PFSK-1 (cell line): ENCODE results near the gene CEP350.

Experiments used
- FOXP2 ChIP-seq: optimal IDR thresholded peaks from 2 replicates; pipeline ENCODE3; 2011; ENCODE audit warnings: borderline replicate concordance, control low read depth, inconsistent platforms; ENCODE audit not compliant: insufficient read depth; ENCODE audit errors: extremely low read length, extremely low read depth
- POLR2AphosphoS5 ChIP-seq: IDR thresholded peaks from 2 replicates; pipeline ENCODE4 v1.6.1; 2012; ENCODE audit warnings: low read depth, mild to moderate bottlenecking, control low read depth, low read length, moderate library complexity
- REST ChIP-seq, 2 experiments: IDR thresholded peaks; 2 replicates each; pipeline versions ENCODE4 v1.6.1 to v1.8.0; 2011 to 2012; ENCODE audit warnings: low read depth in 2 of 2, low read length in 2 of 2, control low read depth in 1 of 2, inconsistent platforms in 1 of 2, mild to moderate bottlenecking in 1 of 2, moderate library complexity in 1 of 2; ENCODE audit not compliant: insufficient read depth in 1 of 2
- SIN3A ChIP-seq: IDR thresholded peaks from 2 replicates; pipeline ENCODE4 v1.6.1; 2012; ENCODE audit warnings: mild to moderate bottlenecking, low read length, moderate library complexity, borderline replicate concordance; ENCODE audit not compliant: insufficient read depth
- TAF1 ChIP-seq: IDR thresholded peaks from 2 replicates; pipeline ENCODE4 v1.6.1; 2012; ENCODE audit warnings: low read length, control low read depth, borderline replicate concordance; ENCODE audit not compliant: insufficient read depth

CEP350 gene

GRCh38 chr1:180143359-180143758, 188.7 kb downstream of the CEP350 start:
- TF ChIP-seq REST (IDR thresholded peaks at IDR 0.05; ENCODE audit: insufficient read depth in 1 of 2, low read depth in 2 of 2, low read length in 2 of 2): no peak
- no peak for TF ChIP-seq POLR2AphosphoS5
- no peak for TF ChIP-seq FOXP2
- no peak for TF ChIP-seq TAF1

- TF ChIP-seq SIN3A (no peak), TAF1 (no peak), REST (IDR thresholded peaks at IDR 0.05; ENCODE audit: insufficient read depth in 1 of 2, low read depth in 2 of 2, low read length in 2 of 2) (no peak), FOXP2 (no peak), POLR2AphosphoS5 (no peak)
Measured at GRCh38 chr1:180144659-180145357, 190.2 kb downstream of the CEP350 start.

GRCh38 chr1:180145446-180145845, 190.8 kb downstream of the CEP350 start:
- no peak for TF ChIP-seq TAF1
- TF ChIP-seq FOXP2: no peak
- no peak for TF ChIP-seq REST (IDR thresholded peaks at IDR 0.05; ENCODE audit: insufficient read depth in 1 of 2, low read depth in 2 of 2, low read length in 2 of 2)
- no peak for TF ChIP-seq SIN3A
- no peak for TF ChIP-seq POLR2AphosphoS5

GRCh38 chr1:180150982-180151381, 196.4 kb downstream of the CEP350 start:
- no peak for TF ChIP-seq REST (IDR thresholded peaks at IDR 0.05; ENCODE audit: insufficient read depth in 1 of 2, low read depth in 2 of 2, low read length in 2 of 2)
- no peak for TF ChIP-seq FOXP2
- TF ChIP-seq TAF1: no peak
- TF ChIP-seq POLR2AphosphoS5: no peak
- no peak for TF ChIP-seq SIN3A
